Measurements from ENCODE around the gene FBXL17. TPM values are rescaled to one million over a fixed set of nuclear protein-coding genes. Genes with fewer than 3 reads are reported as not detected.

The FBXL17 gene
- polyA plus RNA-seq, 2 of the 4 experiments (the other 2 are of a cell fraction): 8.7 to 9.1 TPM

DNA sequence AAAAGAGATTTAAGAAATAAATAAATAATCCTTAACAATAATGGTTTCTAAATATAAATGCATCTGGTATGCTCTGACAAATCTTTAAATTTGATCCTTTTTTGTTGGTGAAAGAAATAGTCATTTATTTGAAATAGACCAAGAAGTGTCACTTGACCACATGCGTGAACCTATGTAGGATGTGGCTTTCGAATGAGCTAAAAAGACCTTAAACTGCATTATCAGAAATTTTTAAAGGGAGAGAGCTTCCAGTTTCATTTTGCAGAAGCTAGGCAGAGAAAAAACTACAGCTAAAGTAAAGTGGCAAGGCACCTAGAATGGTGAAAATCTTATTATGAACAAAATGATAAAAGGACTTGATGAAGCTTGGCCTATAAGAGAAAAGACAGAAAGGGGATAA lies 402.0 kb downstream of the FBXL17 start (continued):
- TF ChIP-seq, protein P1, sequence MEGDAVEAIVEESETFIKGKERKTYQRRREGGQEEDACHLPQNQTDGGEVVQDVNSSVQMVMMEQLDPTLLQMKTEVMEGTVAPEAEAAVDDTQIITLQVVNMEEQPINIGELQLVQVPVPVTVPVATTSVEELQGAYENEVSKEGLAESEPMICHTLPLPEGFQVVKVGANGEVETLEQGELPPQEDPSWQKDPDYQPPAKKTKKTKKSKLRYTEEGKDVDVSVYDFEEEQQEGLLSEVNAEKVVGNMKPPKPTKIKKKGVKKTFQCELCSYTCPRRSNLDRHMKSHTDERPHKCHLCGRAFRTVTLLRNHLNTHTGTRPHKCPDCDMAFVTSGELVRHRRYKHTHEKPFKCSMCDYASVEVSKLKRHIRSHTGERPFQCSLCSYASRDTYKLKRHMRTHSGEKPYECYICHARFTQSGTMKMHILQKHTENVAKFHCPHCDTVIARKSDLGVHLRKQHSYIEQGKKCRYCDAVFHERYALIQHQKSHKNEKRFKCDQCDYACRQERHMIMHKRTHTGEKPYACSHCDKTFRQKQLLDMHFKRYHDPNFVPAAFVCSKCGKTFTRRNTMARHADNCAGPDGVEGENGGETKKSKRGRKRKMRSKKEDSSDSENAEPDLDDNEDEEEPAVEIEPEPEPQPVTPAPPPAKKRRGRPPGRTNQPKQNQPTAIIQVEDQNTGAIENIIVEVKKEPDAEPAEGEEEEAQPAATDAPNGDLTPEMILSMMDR (IDR thresholded peaks at IDR 0.05): no peak
- TF ChIP-seq PHF8 (IDR thresholded peaks at IDR 0.05; ENCODE audit: borderline replicate concordance, low read depth) (no peak), HOXB13 (CRISPR knock-in tag; IDR thresholded peaks at IDR 0.05; ENCODE audit: low read depth) (no peak), NPAS2 (CRISPR knock-in tag; IDR thresholded peaks at IDR 0.05; ENCODE audit: borderline replicate concordance) (no peak), SREBF2 (IDR thresholded peaks at IDR 0.05) (no peak), HEYL (CRISPR knock-in tag; IDR thresholded peaks at IDR 0.05) (no peak)

DNA sequence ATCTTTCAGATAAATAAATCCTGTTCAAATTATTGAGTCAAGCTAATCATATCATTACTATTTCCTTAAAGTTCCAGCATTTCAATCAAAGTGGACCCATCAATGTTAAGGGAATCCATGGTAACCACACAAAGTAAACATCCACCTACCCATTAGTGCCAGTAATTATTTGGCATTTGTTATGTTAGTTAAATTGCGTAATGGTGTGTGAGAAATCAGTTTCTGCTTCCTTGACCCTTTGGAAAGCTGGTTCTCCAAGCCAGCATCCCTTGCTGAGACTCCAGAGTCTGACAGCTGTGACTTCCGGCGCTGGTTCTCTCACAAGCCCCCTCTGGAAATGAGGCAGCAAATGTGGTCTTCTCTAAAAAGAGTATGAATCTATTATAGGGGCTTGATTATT lies 402.6 kb downstream of the FBXL17 start:
- CTCF ChIA-PET: no interaction called here
- 74% methylated on average over 3 of the region's 3 CpGs for WGBS (ENCODE audit: missing lambda C conversion rate)
- POLR2A ChIA-PET: interaction anchor here (0.6 kb wide), 1 partner anchor 437 kb away, joined by 6 read pairs; no protein-coding TSS in a partner anchor

DNA sequence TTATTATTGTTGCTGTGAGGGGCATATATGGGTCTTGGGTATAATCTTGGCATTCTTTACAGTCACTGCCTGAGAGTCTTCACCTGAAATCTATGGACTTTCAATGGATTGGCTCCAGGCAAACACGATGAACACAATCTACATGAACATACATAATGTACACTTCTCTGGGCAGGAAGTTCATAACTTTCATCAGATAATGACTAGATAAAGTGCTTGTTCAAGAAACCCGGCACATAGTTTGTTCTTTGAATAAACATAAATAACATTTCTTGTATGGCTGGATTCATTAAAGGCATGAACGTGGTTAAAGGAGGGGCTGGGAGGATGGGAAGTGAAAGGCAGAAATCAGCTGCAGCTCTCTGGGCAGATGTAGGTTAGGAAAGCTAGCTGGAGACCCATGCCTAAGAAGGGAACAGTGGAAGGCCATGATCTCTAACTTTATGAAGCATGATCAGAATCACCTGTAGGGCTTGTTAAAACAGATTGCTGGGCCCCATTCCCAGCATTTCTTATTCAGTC lies 404.3 kb downstream of the FBXL17 start:
- FAIRE-seq (no peak), DNase-seq (ENCODE audit: low read depth in 1 of 2, low spot score in 1 of 2) (no peak), ATAC-seq (no peak)
- Histone ChIP-seq H3K4me2 (no peak overlapping the region), H3K4me3 (no peak overlapping the region), H3K27ac (no peak overlapping the region), H3K4me1 (no peaks in the 10 kb centered on the region), H3K9me3 (no peaks in the 10 kb centered on the region)
- ChIA-PET CTCF (no interaction called here), POLR2A (no interaction called here)
- no peak for TF ChIP-seq MAZ (IDR thresholded peaks at IDR 0.05; ENCODE audit: borderline replicate concordance, low read depth, low read length)
- TF ChIP-seq POLR2AphosphoS2 (conservative IDR thresholded peaks at IDR 0.05; ENCODE audit: low read length): no peak
- TF ChIP-seq MYC (IDR thresholded peaks at IDR 0.05; ENCODE audit: borderline replicate concordance, low read length): no peak
- TF ChIP-seq EHMT2 (IDR thresholded peaks at IDR 0.05; ENCODE audit: low read depth): no peak
- TF ChIP-seq, protein P2, sequence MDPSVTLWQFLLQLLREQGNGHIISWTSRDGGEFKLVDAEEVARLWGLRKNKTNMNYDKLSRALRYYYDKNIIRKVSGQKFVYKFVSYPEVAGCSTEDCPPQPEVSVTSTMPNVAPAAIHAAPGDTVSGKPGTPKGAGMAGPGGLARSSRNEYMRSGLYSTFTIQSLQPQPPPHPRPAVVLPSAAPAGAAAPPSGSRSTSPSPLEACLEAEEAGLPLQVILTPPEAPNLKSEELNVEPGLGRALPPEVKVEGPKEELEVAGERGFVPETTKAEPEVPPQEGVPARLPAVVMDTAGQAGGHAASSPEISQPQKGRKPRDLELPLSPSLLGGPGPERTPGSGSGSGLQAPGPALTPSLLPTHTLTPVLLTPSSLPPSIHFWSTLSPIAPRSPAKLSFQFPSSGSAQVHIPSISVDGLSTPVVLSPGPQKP (IDR thresholded peaks at IDR 0.05; ENCODE audit: low read depth, low read length): no peak
- no peak for TF ChIP-seq RARB (CRISPR knock-in tag; IDR thresholded peaks at IDR 0.05)
- 75% methylated on average over 3 of the region's 3 CpGs for WGBS (ENCODE audit: missing lambda C conversion rate)

More for the DNA sequence above, 402.6 kb downstream of the FBXL17 start:
- DNase-seq (ENCODE audit: low read depth in 1 of 2, low spot score in 1 of 2) (no peak), FAIRE-seq (no peak), ATAC-seq (no peak)
- H3K4me3 ChIP-seq: no peak overlapping the region
- no peak overlapping the region for H3K27ac ChIP-seq
- no peaks in the 10 kb centered on the region for H3K4me1 ChIP-seq
- TF ChIP-seq CEBPB (IDR thresholded peaks at IDR 0.05) (peak; percentile 7 to 14; a peak in 1 of 4 replicates), POLR2A (IDR thresholded peaks at IDR 0.05; ENCODE audit: low read length) (no peak), FOSB (CRISPR knock-in tag; IDR thresholded peaks at IDR 0.05) (no peak), ZFP36 (IDR thresholded peaks at IDR 0.05; ENCODE audit: borderline replicate concordance, partially characterized antibody) (no peak)
- H3K9me3 ChIP-seq: no peaks in the 10 kb centered on the region
- no peak overlapping the region for H3K4me2 ChIP-seq

DNA sequence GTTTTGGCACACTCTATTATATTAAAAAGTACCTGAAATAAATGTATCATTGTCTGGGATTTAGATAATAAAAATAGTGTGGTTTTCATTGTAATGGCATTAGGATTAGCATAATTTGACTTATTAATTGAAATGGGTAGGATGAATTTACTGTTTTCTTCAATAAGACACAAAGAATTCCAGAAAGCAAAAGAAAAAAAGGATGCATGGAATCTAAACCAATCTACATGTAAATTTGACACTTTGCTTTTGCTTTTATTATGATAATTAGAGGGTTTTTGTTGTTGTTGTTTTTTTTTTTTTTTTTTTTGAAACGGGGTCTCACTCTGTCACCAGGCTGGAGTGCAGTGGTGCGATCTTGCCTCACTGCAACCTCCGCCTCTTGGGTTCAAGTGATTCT lies 406.3 kb downstream of the FBXL17 start:
- DNase-seq (ENCODE audit: low read depth in 1 of 2, low spot score in 1 of 2) (no peak), FAIRE-seq (no peak), ATAC-seq (no peak)
- H3K4me1 ChIP-seq: no peaks in the 10 kb centered on the region
- no peak overlapping the region for H3K4me2 ChIP-seq
- TF ChIP-seq KDM1A (IDR thresholded peaks at IDR 0.05; ENCODE audit: low read depth): no peak
- no peak for TF ChIP-seq SMC3 (IDR thresholded peaks at IDR 0.05)
- TF ChIP-seq, protein P3, sequence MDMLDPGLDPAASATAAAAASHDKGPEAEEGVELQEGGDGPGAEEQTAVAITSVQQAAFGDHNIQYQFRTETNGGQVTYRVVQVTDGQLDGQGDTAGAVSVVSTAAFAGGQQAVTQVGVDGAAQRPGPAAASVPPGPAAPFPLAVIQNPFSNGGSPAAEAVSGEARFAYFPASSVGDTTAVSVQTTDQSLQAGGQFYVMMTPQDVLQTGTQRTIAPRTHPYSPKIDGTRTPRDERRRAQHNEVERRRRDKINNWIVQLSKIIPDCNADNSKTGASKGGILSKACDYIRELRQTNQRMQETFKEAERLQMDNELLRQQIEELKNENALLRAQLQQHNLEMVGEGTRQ (IDR thresholded peaks at IDR 0.05): no peak
- no peak for TF ChIP-seq HOXB13 (CRISPR knock-in tag; IDR thresholded peaks at IDR 0.05; ENCODE audit: low read depth)
- TF ChIP-seq CBX8 (IDR thresholded peaks at IDR 0.05): no peak
- TF ChIP-seq ZNF302 (CRISPR knock-in tag; IDR thresholded peaks at IDR 0.05): no peak
- TF ChIP-seq RAD21 (conservative IDR thresholded peaks at IDR 0.05 in 1 of 2, IDR thresholded peaks at IDR 0.05 in 1 of 2): no peak
- no peak for TF ChIP-seq RNF2 (IDR thresholded peaks at IDR 0.05; ENCODE audit: borderline replicate concordance, low read depth)
- TF ChIP-seq RCOR1 (IDR thresholded peaks at IDR 0.05; ENCODE audit: low read depth, low read length): no peak
- TF ChIP-seq, protein P2 (IDR thresholded peaks at IDR 0.05; ENCODE audit: low read depth, low read length): no peak
- TF ChIP-seq EHMT2 (IDR thresholded peaks at IDR 0.05; ENCODE audit: low read depth): no peak
- no peak for TF ChIP-seq TP53 (CRISPR knock-in tag; IDR thresholded peaks at IDR 0.05)
- TF ChIP-seq POLR2A (IDR thresholded peaks at IDR 0.05; ENCODE audit: low read length): no peak
- TF ChIP-seq, protein P4, sequence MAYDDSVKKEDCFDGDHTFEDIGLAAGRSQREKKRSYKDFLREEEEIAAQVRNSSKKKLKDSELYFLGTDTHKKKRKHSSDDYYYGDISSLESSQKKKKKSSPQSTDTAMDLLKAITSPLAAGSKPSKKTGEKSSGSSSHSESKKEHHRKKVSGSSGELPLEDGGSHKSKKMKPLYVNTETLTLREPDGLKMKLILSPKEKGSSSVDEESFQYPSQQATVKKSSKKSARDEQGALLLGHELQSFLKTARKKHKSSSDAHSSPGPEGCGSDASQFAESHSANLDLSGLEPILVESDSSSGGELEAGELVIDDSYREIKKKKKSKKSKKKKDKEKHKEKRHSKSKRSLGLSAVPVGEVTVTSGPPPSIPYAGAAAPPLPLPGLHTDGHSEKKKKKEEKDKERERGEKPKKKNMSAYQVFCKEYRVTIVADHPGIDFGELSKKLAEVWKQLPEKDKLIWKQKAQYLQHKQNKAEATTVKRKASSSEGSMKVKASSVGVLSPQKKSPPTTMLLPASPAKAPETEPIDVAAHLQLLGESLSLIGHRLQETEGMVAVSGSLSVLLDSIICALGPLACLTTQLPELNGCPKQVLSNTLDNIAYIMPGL (CRISPR knock-in tag; IDR thresholded peaks at IDR 0.05; ENCODE audit: borderline replicate concordance): no peak
- no peak overlapping the region for H3K4me3 ChIP-seq
- POLR2A ChIA-PET: no interaction called here
- H3K9me3 ChIP-seq: no peaks in the 10 kb centered on the region
- no peak overlapping the region for H3K27ac ChIP-seq
- CTCF ChIA-PET: no interaction called here
- WGBS (ENCODE audit: missing lambda C conversion rate): 72% methylated on average over 3 of the region's 3 CpGs

Data from A549 (cell line).